HepG2 (cell line): ENCODE measurements around the gene COQ7. TPM values are rescaled to one million over a fixed set of nuclear protein-coding genes. Genes with fewer than 3 reads are reported as not detected.

Experiments used
- ATAC-seq: fragments of 200-7000 bp; cut with Tn5 transposase; 3 replicates; pipeline ENCODE4 v1.9.1; 2020; ENCODE audit warnings: mild to moderate bottlenecking, moderate library complexity
- BruUV-seq: library from RNA; stranded (reverse); fragments of 400-500 nt; replicated peaks from 2 replicates; lab custom pipeline; 2021; lab: Mats Ljungman, UMichigan
- CTCF ChIA-PET: fragments of 300-600 bp; formaldehyde crosslinking; extraction: SDS; loops from one replicate; lab custom pipeline; 2021; ENCODE audit warnings: low total read pairs, inconsistent platforms, low intra/inter-chr PET ratio; lab: Yijun Ruan, JAX
- POLR2A ChIA-PET: fragments of 350-600 bp; sonication (Branson Sonifier 250); formaldehyde crosslinking; loops from one replicate; lab custom pipeline; 2020; ENCODE audit warnings: antibody characterized with exemption, inconsistent platforms; lab: Yijun Ruan, JAX
- DNase-seq: peaks from one replicate; pipeline ENCODE4 v3.0.0-alpha.2; 2015; ENCODE audit warnings: low spot score
- FAIRE-seq: peaks from 3 replicates; lab custom pipeline; 2011; peaks lifted over from hg19 to GRCh38; lab: Jason Lieb, UNC
- H2AFZ ChIP-seq: one replicate; pipeline ENCODE4 v1.6.1; 2011; ENCODE audit warnings: low read length, inconsistent platforms
- H3K27ac ChIP-seq: fragments of 300-600 bp; 3 replicates; pipeline ENCODE4 v1.8.0; 2011; ENCODE audit warnings: mixed run types, mild to moderate bottlenecking, mixed read lengths, low read length, inconsistent platforms; ENCODE audit not compliant: insufficient read depth; ENCODE audit errors: extremely low read length
- H3K27me3 ChIP-seq, 2 experiments: fragments of 200-600 bp in 1 of 2; 2 replicates in 1 of 2; 3 replicates in 1 of 2; pipeline versions ENCODE4 v1.6.0 to v1.8.0; 2011; ENCODE audit warnings: low read length in 2 of 2, mild to moderate bottlenecking in 2 of 2, moderate library complexity in 2 of 2, inconsistent platforms in 1 of 2; ENCODE audit not compliant: insufficient read depth in 2 of 2, control insufficient read depth in 1 of 2
- H3K36me3 ChIP-seq, 2 experiments: fragments of 200-600 bp in 1 of 2; replicated peaks in 1 of 2; 2 replicates in 1 of 2; 3 replicates in 1 of 2; pipeline versions ENCODE4 v1.5.1 to v1.8.0; 2011; ENCODE audit warnings: low read length in 2 of 2, inconsistent platforms in 1 of 2; ENCODE audit not compliant: insufficient read depth in 2 of 2, control insufficient read depth in 1 of 2
- H3K4me1 ChIP-seq: 2 replicates; pipeline ENCODE4 v1.5.1; 2012; ENCODE audit warnings: low read length, inconsistent platforms; ENCODE audit not compliant: insufficient read depth
- H3K4me2 ChIP-seq: 2 replicates; pipeline ENCODE4 v1.6.0; 2011; ENCODE audit warnings: low read depth, low read length, inconsistent platforms
- H3K4me3 ChIP-seq, 3 experiments: fragments of 200-600 bp in 1 of 3; sonication (generic), shearing (Covaris generic) in 1 of 3; replicated peaks in 1 of 3; 2 replicates each; pipeline ENCODE4 v1.5.1; 2011 to 2016; ENCODE audit warnings: low read length in 3 of 3, inconsistent platforms in 2 of 3, low read depth in 2 of 3, mild to moderate bottlenecking in 2 of 3, control low read depth in 1 of 3, mixed read lengths in 1 of 3; ENCODE audit not compliant: insufficient read depth in 1 of 3
- H3K79me2 ChIP-seq: one replicate; pipeline ENCODE4 v1.6.1; 2011; ENCODE audit warnings: low read length, inconsistent platforms; ENCODE audit not compliant: insufficient read depth
- H3K9ac ChIP-seq: 2 replicates; pipeline ENCODE4 v1.6.0; 2011; ENCODE audit warnings: mild to moderate bottlenecking, low read depth, low read length, inconsistent platforms; ENCODE audit not compliant: insufficient read depth
- H3K9me3 ChIP-seq: 2 replicates; pipeline ENCODE4 v1.5.1; 2012; ENCODE audit warnings: mild to moderate bottlenecking, low read length
- H4K20me1 ChIP-seq: 2 replicates; pipeline ENCODE4 v1.6.0; 2011; ENCODE audit warnings: inconsistent platforms, mild to moderate bottlenecking, low read length, moderate library complexity; ENCODE audit not compliant: insufficient read depth
- HNF4A ChIP-seq: sonication (generic); formaldehyde crosslinking; IDR thresholded peaks from 2 replicates; pipeline ENCODE4 v1.4.0; 2020; ENCODE audit warnings: missing genetic modification reagents
- NFYB ChIP-seq: sonication (generic); formaldehyde crosslinking; IDR thresholded peaks from 2 replicates; pipeline ENCODE4 v1.4.0; 2020; ENCODE audit warnings: missing genetic modification reagents
- ZNF20 ChIP-seq: sonication (generic); formaldehyde crosslinking; IDR thresholded peaks from 2 replicates; pipeline ENCODE4 v1.4.0; 2020; ENCODE audit warnings: mild to moderate bottlenecking, moderate library complexity, missing genetic modification reagents
- in situ Hi-C: cut with HindIII; loops from 2 replicates; pipeline ENCODE4 v1.10.0; 2017; ENCODE audit warnings: low pct_unique_long_range_greater_than_20kb; ENCODE audit not compliant: extremely low pct_ligation_motif_present
- intact Hi-C: fragments of 100-400 bp; cut with micrococcal nuclease; formaldehyde crosslinking; loops from one replicate; pipeline ENCODE4 v1.10.0; 2022; ENCODE audit not compliant: unreplicated experiment
- polyA plus RNA-seq, 8 experiments: library from polyadenylated mRNA; depleted of rRNA in 3 of 8; stranded (reverse) in 7 of 8; unstranded in 1 of 8; fragments of >200 nt; fragmentation: Illumina TruSeq in 4 of 8; extraction: Trizol in 4 of 8; gene quantifications; 2 replicates each; pipeline versions ENCODE4 v1.2.1 to v1.2.3, GENCODE V29; 2011 to 2016; ENCODE audit warnings: low read depth in 4 of 8, missing spikeins in 1 of 8, mixed read lengths in 1 of 8; ENCODE audit not compliant: insufficient read depth in 1 of 8
- total RNA-seq, 5 experiments: library from RNA; depleted of rRNA; stranded (reverse); fragments of >200 nt; fragmentation: Illumina TruSeq; extraction: Trizol; gene quantifications; 2 replicates each; pipeline ENCODE4 v1.2.3, GENCODE V29; 2016; ENCODE audit warnings: low read depth in 1 of 5
- TF ChIP-seq, protein P1 (sequence below): sonication (generic); formaldehyde crosslinking; IDR thresholded peaks from 2 replicates; pipeline ENCODE4 v1.4.0; 2020; ENCODE audit warnings: missing genetic modification reagents
- TF ChIP-seq, protein P2 (sequence below), 2 experiments: sonication (generic) in 1 of 2; formaldehyde crosslinking in 1 of 2; IDR thresholded peaks; 2 replicates each; pipeline versions ENCODE4 v1.6.1 to v1.9.0; 2014 to 2022; ENCODE audit warnings: antibody characterized with exemption in 1 of 2, borderline replicate concordance in 1 of 2, inconsistent platforms in 1 of 2, low read depth in 1 of 2, missing genetic modification reagents in 1 of 2
- TF ChIP-seq, protein P3 (sequence below): sonication (generic); formaldehyde crosslinking; IDR thresholded peaks from 2 replicates; pipeline ENCODE4 v1.5.0; 2020; ENCODE audit warnings: mild to moderate bottlenecking, missing genetic modification reagents, borderline replicate concordance

Gene COQ7
- total and polyA plus RNA-seq, 2 of the 13 experiments (the other 11 are each of a cell fraction or from before 2014, with no cell fraction given): 20.1 to 45.7 TPM

DNA sequence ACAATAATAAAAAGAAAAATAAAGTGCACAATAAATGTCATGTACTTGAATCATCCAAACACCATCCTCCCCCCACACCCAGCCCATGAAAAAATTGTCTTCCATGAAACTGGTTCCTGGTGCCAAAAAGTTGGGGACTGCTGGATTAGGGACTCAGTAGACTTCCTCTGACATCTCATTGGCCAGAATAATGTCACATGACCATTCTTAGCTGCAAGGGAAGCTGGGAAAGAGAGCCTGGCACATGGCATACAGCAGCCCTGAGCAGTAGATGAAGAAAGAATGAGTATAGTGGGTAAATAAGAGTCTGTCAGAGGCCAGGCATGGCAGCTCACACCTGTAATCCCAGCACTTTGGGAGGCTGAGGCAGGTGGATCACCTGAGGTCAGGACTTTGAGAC is 58.9 kb downstream of the COQ7 start:
- in situ Hi-C loops (no loop called here), intact Hi-C loops (no loop called here)
- ChIA-PET POLR2A (no interaction called here), CTCF (no interaction called here)
- ATAC-seq: no peak
- Histone ChIP-seq H3K9me3 (no peaks in the 10 kb centered on the region), H2AFZ (no peak overlapping the region), H3K27me3 (no peaks in the 10 kb centered on the region; a peak in 1 of 5 replicates), H3K9ac (no peak overlapping the region), H3K27ac (no peak overlapping the region), H3K4me1 (peaks cover 35% of the 10 kb centered on the region), H3K79me2 (no peaks in the 10 kb centered on the region), H4K20me1 (no peaks in the 10 kb centered on the region), H3K4me3 (no peak overlapping the region), H3K4me2 (no peak overlapping the region), H3K36me3 (no peaks in the 10 kb centered on the region)
- DNase-seq: no peak
- BruUV-seq: no TSS peak
- TF ChIP-seq, protein P1, sequence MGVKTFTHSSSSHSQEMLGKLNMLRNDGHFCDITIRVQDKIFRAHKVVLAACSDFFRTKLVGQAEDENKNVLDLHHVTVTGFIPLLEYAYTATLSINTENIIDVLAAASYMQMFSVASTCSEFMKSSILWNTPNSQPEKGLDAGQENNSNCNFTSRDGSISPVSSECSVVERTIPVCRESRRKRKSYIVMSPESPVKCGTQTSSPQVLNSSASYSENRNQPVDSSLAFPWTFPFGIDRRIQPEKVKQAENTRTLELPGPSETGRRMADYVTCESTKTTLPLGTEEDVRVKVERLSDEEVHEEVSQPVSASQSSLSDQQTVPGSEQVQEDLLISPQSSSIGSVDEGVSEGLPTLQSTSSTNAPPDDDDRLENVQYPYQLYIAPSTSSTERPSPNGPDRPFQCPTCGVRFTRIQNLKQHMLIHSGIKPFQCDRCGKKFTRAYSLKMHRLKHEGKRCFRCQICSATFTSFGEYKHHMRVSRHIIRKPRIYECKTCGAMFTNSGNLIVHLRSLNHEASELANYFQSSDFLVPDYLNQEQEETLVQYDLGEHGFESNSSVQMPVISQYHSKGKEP (CRISPR knock-in tag): no peak
- TF ChIP-seq ZNF20 (CRISPR knock-in tag): no peak
- TF ChIP-seq, protein P2, sequence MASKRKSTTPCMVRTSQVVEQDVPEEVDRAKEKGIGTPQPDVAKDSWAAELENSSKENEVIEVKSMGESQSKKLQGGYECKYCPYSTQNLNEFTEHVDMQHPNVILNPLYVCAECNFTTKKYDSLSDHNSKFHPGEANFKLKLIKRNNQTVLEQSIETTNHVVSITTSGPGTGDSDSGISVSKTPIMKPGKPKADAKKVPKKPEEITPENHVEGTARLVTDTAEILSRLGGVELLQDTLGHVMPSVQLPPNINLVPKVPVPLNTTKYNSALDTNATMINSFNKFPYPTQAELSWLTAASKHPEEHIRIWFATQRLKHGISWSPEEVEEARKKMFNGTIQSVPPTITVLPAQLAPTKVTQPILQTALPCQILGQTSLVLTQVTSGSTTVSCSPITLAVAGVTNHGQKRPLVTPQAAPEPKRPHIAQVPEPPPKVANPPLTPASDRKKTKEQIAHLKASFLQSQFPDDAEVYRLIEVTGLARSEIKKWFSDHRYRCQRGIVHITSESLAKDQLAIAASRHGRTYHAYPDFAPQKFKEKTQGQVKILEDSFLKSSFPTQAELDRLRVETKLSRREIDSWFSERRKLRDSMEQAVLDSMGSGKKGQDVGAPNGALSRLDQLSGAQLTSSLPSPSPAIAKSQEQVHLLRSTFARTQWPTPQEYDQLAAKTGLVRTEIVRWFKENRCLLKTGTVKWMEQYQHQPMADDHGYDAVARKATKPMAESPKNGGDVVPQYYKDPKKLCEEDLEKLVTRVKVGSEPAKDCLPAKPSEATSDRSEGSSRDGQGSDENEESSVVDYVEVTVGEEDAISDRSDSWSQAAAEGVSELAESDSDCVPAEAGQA (IDR thresholded peaks at IDR 0.05; ENCODE audit: low read depth): no peak
- TF ChIP-seq, protein P2 (CRISPR knock-in tag; IDR thresholded peaks at IDR 0.05; ENCODE audit: borderline replicate concordance): no peak
- TF ChIP-seq, protein P3, sequence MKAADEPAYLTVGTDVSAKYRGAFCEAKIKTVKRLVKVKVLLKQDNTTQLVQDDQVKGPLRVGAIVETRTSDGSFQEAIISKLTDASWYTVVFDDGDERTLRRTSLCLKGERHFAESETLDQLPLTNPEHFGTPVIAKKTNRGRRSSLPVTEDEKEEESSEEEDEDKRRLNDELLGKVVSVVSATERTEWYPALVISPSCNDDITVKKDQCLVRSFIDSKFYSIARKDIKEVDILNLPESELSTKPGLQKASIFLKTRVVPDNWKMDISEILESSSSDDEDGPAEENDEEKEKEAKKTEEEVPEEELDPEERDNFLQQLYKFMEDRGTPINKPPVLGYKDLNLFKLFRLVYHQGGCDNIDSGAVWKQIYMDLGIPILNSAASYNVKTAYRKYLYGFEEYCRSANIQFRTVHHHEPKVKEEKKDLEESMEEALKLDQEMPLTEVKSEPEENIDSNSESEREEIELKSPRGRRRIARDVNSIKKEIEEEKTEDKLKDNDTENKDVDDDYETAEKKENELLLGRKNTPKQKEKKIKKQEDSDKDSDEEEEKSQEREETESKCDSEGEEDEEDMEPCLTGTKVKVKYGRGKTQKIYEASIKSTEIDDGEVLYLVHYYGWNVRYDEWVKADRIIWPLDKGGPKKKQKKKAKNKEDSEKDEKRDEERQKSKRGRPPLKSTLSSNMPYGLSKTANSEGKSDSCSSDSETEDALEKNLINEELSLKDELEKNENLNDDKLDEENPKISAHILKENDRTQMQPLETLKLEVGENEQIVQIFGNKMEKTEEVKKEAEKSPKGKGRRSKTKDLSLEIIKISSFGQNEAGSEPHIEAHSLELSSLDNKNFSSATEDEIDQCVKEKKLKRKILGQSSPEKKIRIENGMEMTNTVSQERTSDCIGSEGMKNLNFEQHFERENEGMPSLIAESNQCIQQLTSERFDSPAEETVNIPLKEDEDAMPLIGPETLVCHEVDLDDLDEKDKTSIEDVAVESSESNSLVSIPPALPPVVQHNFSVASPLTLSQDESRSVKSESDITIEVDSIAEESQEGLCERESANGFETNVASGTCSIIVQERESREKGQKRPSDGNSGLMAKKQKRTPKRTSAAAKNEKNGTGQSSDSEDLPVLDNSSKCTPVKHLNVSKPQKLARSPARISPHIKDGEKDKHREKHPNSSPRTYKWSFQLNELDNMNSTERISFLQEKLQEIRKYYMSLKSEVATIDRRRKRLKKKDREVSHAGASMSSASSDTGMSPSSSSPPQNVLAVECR (CRISPR knock-in tag): no peak
- TF ChIP-seq HNF4A (CRISPR knock-in tag): no peak
- peak; percentile 57 for TF ChIP-seq NFYB (CRISPR knock-in tag)
- no peak for FAIRE-seq
